NCI-H2107 treated with DMSO at 0.1 percent for 48 hours (cell line): ENCODE results near the gene TEDC1.

Experiments used
- DNase-seq: peaks from one replicate; lab custom pipeline; 2025; ENCODE audit not compliant: unreplicated experiment; lab: John Stamatoyannopoulos, UW

The TEDC1 gene

GRCh38 chr14:105490572-105491365 is at the start of gene TEDC1:
TSS of gene TEDC1 (plus strand) at chr14:105491246. CDS start at chr14:105491376, 130 bp downstream.
- peak; percentile 100 for DNase-seq

GRCh38 chr14:105442125-105442524 is 48.9 kb upstream of the TEDC1 start:
- DNase-seq, result no peak

- DNase-seq, result no peak
Measured at GRCh38 chr14:105442834-105443233, 48.2 kb upstream of the TEDC1 start.

GRCh38 chr14:105444859-105445258 is 46.2 kb upstream of the TEDC1 start:
- no peak for DNase-seq

GRCh38 chr14:105445290-105445689 is 45.8 kb upstream of the TEDC1 start:
- no peak for DNase-seq

- DNase-seq, result no peak
Measured at GRCh38 chr14:105445901-105446845, 44.9 kb upstream of the TEDC1 start.

- no peak for DNase-seq
Measured at GRCh38 chr14:105446971-105447370, 44.1 kb upstream of the TEDC1 start.

- DNase-seq, result no peak
Measured at GRCh38 chr14:105447651-105448640, 43.1 kb upstream of the TEDC1 start.

- DNase-seq, result no peak
Measured at GRCh38 chr14:105448706-105449111, 42.3 kb upstream of the TEDC1 start.

GRCh38 chr14:105449276-105450122 is 41.5 kb upstream of the TEDC1 start:
- no peak for DNase-seq

- DNase-seq, result no peak
Measured at GRCh38 chr14:105450123-105450505, 40.9 kb upstream of the TEDC1 start.

- DNase-seq, result peak; percentile 32
Measured at GRCh38 chr14:105450864-105451720, 40.0 kb upstream of the TEDC1 start.

- no peak for DNase-seq
Measured at GRCh38 chr14:105452963-105453362, 38.1 kb upstream of the TEDC1 start.

- DNase-seq, result no peak
Measured at GRCh38 chr14:105453847-105454246, 37.2 kb upstream of the TEDC1 start.

GRCh38 chr14:105455086-105455640 is 35.9 kb upstream of the TEDC1 start:
- no peak for DNase-seq

- no peak for DNase-seq
Measured at GRCh38 chr14:105455766-105456660, 35.0 kb upstream of the TEDC1 start.
